HepG2 (cell line): Measurements from ENCODE around the gene SYT7. TPM values are rescaled to one million over a fixed set of nuclear protein-coding genes. Genes with fewer than 3 reads are reported as not detected.

Experiments used
- ATAC-seq: fragments of 200-7000 bp; cut with Tn5 transposase; 3 replicates; pipeline ENCODE4 v1.9.1; 2020; ENCODE audit warnings: mild to moderate bottlenecking, moderate library complexity
- BruUV-seq: library from RNA; stranded (reverse); fragments of 400-500 nt; replicated peaks from 2 replicates; lab custom pipeline; 2021; lab: Mats Ljungman, UMichigan
- CTCF ChIA-PET: fragments of 300-600 bp; formaldehyde crosslinking; extraction: SDS; loops from one replicate; lab custom pipeline; 2021; ENCODE audit warnings: low total read pairs, inconsistent platforms, low intra/inter-chr PET ratio; lab: Yijun Ruan, JAX
- POLR2A ChIA-PET: fragments of 350-600 bp; sonication (Branson Sonifier 250); formaldehyde crosslinking; loops from one replicate; lab custom pipeline; 2020; ENCODE audit warnings: antibody characterized with exemption, inconsistent platforms; lab: Yijun Ruan, JAX
- DNase-seq: peaks from one replicate; pipeline ENCODE4 v3.0.0-alpha.2; 2015; ENCODE audit warnings: low spot score
- FAIRE-seq: peaks from 3 replicates; lab custom pipeline; 2011; peaks lifted over from hg19 to GRCh38; lab: Jason Lieb, UNC
- H2AFZ ChIP-seq: one replicate; pipeline ENCODE4 v1.6.1; 2011; ENCODE audit warnings: low read length, inconsistent platforms
- H3K27ac ChIP-seq: fragments of 300-600 bp; 3 replicates; pipeline ENCODE4 v1.8.0; 2011; ENCODE audit warnings: mixed run types, mild to moderate bottlenecking, mixed read lengths, low read length, inconsistent platforms; ENCODE audit not compliant: insufficient read depth; ENCODE audit errors: extremely low read length
- H3K27me3 ChIP-seq, 2 experiments: fragments of 200-600 bp in 1 of 2; 2 replicates in 1 of 2; 3 replicates in 1 of 2; pipeline versions ENCODE4 v1.6.0 to v1.8.0; 2011; ENCODE audit warnings: low read length in 2 of 2, mild to moderate bottlenecking in 2 of 2, moderate library complexity in 2 of 2, inconsistent platforms in 1 of 2; ENCODE audit not compliant: insufficient read depth in 2 of 2, control insufficient read depth in 1 of 2
- H3K36me3 ChIP-seq, 2 experiments: fragments of 200-600 bp in 1 of 2; replicated peaks in 1 of 2; 2 replicates in 1 of 2; 3 replicates in 1 of 2; pipeline versions ENCODE4 v1.5.1 to v1.8.0; 2011; ENCODE audit warnings: low read length in 2 of 2, inconsistent platforms in 1 of 2; ENCODE audit not compliant: insufficient read depth in 2 of 2, control insufficient read depth in 1 of 2
- H3K4me1 ChIP-seq: 2 replicates; pipeline ENCODE4 v1.5.1; 2012; ENCODE audit warnings: low read length, inconsistent platforms; ENCODE audit not compliant: insufficient read depth
- H3K4me2 ChIP-seq: 2 replicates; pipeline ENCODE4 v1.6.0; 2011; ENCODE audit warnings: low read depth, low read length, inconsistent platforms
- H3K4me3 ChIP-seq, 3 experiments: fragments of 200-600 bp in 1 of 3; sonication (generic), shearing (Covaris generic) in 1 of 3; replicated peaks in 1 of 3; 2 replicates each; pipeline ENCODE4 v1.5.1; 2011 to 2016; ENCODE audit warnings: low read length in 3 of 3, inconsistent platforms in 2 of 3, low read depth in 2 of 3, mild to moderate bottlenecking in 2 of 3, control low read depth in 1 of 3, mixed read lengths in 1 of 3; ENCODE audit not compliant: insufficient read depth in 1 of 3
- H3K79me2 ChIP-seq: one replicate; pipeline ENCODE4 v1.6.1; 2011; ENCODE audit warnings: low read length, inconsistent platforms; ENCODE audit not compliant: insufficient read depth
- H3K9ac ChIP-seq: 2 replicates; pipeline ENCODE4 v1.6.0; 2011; ENCODE audit warnings: mild to moderate bottlenecking, low read depth, low read length, inconsistent platforms; ENCODE audit not compliant: insufficient read depth
- H3K9me3 ChIP-seq: 2 replicates; pipeline ENCODE4 v1.5.1; 2012; ENCODE audit warnings: mild to moderate bottlenecking, low read length
- H4K20me1 ChIP-seq: 2 replicates; pipeline ENCODE4 v1.6.0; 2011; ENCODE audit warnings: inconsistent platforms, mild to moderate bottlenecking, low read length, moderate library complexity; ENCODE audit not compliant: insufficient read depth
- EZH2 ChIP-seq: conservative IDR thresholded peaks from 2 replicates; pipeline ENCODE4 v1.6.1; 2012; ENCODE audit warnings: mild to moderate bottlenecking, low read depth, low read length, moderate library complexity
- ZBTB26 ChIP-seq: IDR thresholded peaks from 2 replicates; pipeline ENCODE4 v1.6.1; 2016; ENCODE audit warnings: missing compliant biosample characterization, missing genetic modification reagents, borderline replicate concordance
- ZFP90 ChIP-seq: sonication (generic); formaldehyde crosslinking; IDR thresholded peaks from 2 replicates; pipeline ENCODE4 v1.8.0; 2022; ENCODE audit warnings: missing genetic modification reagents, mild to moderate bottlenecking, inconsistent platforms, borderline replicate concordance
- ZNF160 ChIP-seq: sonication (generic); formaldehyde crosslinking; IDR thresholded peaks from 2 replicates; pipeline ENCODE4 v1.8.0; 2022; ENCODE audit warnings: mild to moderate bottlenecking, inconsistent platforms, missing genetic modification reagents
- ZNF30 ChIP-seq: sonication (generic); formaldehyde crosslinking; IDR thresholded peaks from 2 replicates; pipeline ENCODE4 v1.5.0; 2020; ENCODE audit warnings: mild to moderate bottlenecking, missing genetic modification reagents
- ZNF329 ChIP-seq: sonication (generic); formaldehyde crosslinking; IDR thresholded peaks from 2 replicates; pipeline ENCODE4 v1.9.0; 2021; ENCODE audit warnings: low read depth, mild to moderate bottlenecking, missing genetic modification reagents
- ZNF780A ChIP-seq: sonication (generic); formaldehyde crosslinking; IDR thresholded peaks from 2 replicates; pipeline ENCODE4 v1.8.0; 2022; ENCODE audit warnings: mild to moderate bottlenecking, missing genetic modification reagents, moderate library complexity
- ZNF782 ChIP-seq: sonication (generic); formaldehyde crosslinking; IDR thresholded peaks from 2 replicates; pipeline ENCODE4 v1.4.0; 2020; ENCODE audit warnings: missing genetic modification reagents, mild to moderate bottlenecking, borderline replicate concordance
- WGBS: methylation state at CpG from one replicate; pipeline ENCODE4 v1.1.6; 2017; ENCODE audit warnings: low lambda C conversion rate; 5-methylcytosine and 5-hydroxymethylcytosine counted together
- in situ Hi-C: cut with HindIII; loops from 2 replicates; pipeline ENCODE4 v1.10.0; 2017; ENCODE audit warnings: low pct_unique_long_range_greater_than_20kb; ENCODE audit not compliant: extremely low pct_ligation_motif_present
- intact Hi-C: fragments of 100-400 bp; cut with micrococcal nuclease; formaldehyde crosslinking; loops from one replicate; pipeline ENCODE4 v1.10.0; 2022; ENCODE audit not compliant: unreplicated experiment
- polyA plus RNA-seq, 8 experiments: library from polyadenylated mRNA; depleted of rRNA in 3 of 8; stranded (reverse) in 7 of 8; unstranded in 1 of 8; fragments of >200 nt; fragmentation: Illumina TruSeq in 4 of 8; extraction: Trizol in 4 of 8; gene quantifications; 2 replicates each; pipeline versions ENCODE4 v1.2.1 to v1.2.3, GENCODE V29; 2011 to 2016; ENCODE audit warnings: low read depth in 4 of 8, missing spikeins in 1 of 8, mixed read lengths in 1 of 8; ENCODE audit not compliant: insufficient read depth in 1 of 8
- total RNA-seq, 5 experiments: library from RNA; depleted of rRNA; stranded (reverse); fragments of >200 nt; fragmentation: Illumina TruSeq; extraction: Trizol; gene quantifications; 2 replicates each; pipeline ENCODE4 v1.2.3, GENCODE V29; 2016; ENCODE audit warnings: low read depth in 1 of 5

Gene SYT7
- total and polyA plus RNA-seq, 2 of the 13 experiments (the other 11 are each of a cell fraction or from before 2014, with no cell fraction given) = 1.4 to 4.4 TPM

- no peak overlapping the region for H3K27ac ChIP-seq
- H3K4me2 ChIP-seq = no peak overlapping the region
- WGBS = 86% methylated on average over 19 of the region's 19 CpGs
- TF ChIP-seq ZNF782 (CRISPR knock-in tag) (no peak), ZNF780A (CRISPR knock-in tag) (no peak), ZNF30 (CRISPR knock-in tag) (no peak), ZNF160 (CRISPR knock-in tag) (no peak), ZNF329 (CRISPR knock-in tag) (no peak), ZBTB26 (CRISPR knock-in tag) (no peak), EZH2 (no peak), ZFP90 (CRISPR knock-in tag) (no peak)
- ChIA-PET POLR2A (no interaction called here), CTCF (no interaction called here)
- no TSS peak for BruUV-seq
- FAIRE-seq = no peak
- ATAC-seq = no peak
- in situ Hi-C loops (no loop called here), intact Hi-C loops (no loop called here)
- H3K27me3 ChIP-seq = 0 out of 5 replicates have a peak, but pooled peaks cover 0 to 1% of the 10 kb centered on the region in 2 experiments
- H2AFZ ChIP-seq = no peak overlapping the region
- H3K9ac ChIP-seq = no peak overlapping the region
- H3K9me3 ChIP-seq = no peaks in the 10 kb centered on the region
- no peaks in the 10 kb centered on the region for H4K20me1 ChIP-seq
- no peak overlapping the region for H3K4me3 ChIP-seq
- no peak for DNase-seq
- H3K36me3 ChIP-seq = no peaks in the 10 kb centered on the region
- peaks cover 19% of the 10 kb centered on the region for H3K4me1 ChIP-seq
- H3K79me2 ChIP-seq = no peaks in the 10 kb centered on the region
Observed at GRCh38 chr11:61524963-61525587, 55.8 kb downstream of the SYT7 start.
